Measurements from ENCODE around the gene CLEC2A.
"Not testable (repeated sequence)": the region's sequence is repeated elsewhere in the genome, so short reads cannot be mapped to it uniquely, and the experiment has no call there.

CLEC2A gene, protein sequence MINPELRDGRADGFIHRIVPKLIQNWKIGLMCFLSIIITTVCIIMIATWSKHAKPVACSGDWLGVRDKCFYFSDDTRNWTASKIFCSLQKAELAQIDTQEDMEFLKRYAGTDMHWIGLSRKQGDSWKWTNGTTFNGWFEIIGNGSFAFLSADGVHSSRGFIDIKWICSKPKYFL

DNA sequence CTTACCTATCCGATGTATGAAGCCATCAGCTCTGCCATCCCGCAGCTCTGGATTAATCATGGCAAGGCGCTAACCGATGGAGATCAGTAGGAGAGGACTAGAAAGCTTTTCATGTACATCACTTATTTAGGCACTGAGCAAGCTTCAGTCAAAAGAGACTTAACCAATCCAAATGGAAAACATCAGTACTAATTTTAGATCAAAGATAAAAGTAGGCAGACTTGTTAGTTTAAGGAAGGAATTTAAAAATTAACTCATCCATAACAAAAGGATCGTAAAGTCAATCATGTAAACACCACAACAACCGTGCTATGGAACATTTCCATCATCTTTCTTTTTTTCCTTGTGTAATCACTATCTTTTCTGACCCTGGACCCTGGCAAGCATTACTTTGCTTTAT is at the start of gene CLEC2A:
CLEC2A (minus strand) TSS at position 101 of the 400 bp plus-strand sequence; CDS start at position 60, 41 bp downstream.
- DNase-seq (ENCODE audit: low read depth in 2 of 2) = no peak

DNA sequence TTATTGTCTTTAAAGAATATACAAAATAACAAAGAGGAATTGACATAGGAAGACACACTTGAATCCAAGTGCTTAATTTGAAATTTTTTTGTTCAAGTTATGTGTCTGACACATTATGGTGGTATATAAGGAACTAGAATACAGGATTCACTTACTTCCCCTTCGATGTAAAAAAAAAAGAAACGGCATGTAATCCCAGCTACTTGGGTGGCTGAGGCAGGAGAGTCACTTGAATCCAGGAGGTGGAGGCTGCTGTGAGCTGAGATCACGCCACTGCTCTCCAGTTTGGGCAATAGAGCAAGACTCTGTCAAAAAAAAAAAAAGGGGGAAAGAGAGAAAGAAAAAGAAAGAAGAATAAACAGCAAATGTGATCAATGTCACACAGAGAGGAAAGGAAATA is 48.0 kb upstream of the CLEC2A start:
- DNase-seq (ENCODE audit: low read depth in 2 of 2) = no peak

DNA sequence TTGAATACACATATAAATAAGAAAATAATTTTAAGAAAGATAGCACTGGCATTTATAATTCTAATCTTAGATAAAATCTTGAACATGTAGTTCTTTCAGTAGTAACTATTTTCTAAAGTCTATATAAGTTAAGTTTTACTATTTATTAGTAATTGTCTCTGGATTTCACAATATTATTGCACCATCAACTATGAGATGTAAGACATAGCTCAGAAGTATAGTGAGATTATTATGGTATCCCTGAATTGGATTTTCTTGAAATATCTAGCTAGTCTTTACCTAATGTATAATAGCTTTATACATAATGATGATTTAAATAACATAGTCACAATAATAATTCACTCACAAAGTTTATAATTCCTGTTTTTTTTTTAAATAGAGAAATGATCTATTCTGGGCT is 45.7 kb upstream of the CLEC2A start:
- no peak for DNase-seq (ENCODE audit: low read depth in 2 of 2)

DNA sequence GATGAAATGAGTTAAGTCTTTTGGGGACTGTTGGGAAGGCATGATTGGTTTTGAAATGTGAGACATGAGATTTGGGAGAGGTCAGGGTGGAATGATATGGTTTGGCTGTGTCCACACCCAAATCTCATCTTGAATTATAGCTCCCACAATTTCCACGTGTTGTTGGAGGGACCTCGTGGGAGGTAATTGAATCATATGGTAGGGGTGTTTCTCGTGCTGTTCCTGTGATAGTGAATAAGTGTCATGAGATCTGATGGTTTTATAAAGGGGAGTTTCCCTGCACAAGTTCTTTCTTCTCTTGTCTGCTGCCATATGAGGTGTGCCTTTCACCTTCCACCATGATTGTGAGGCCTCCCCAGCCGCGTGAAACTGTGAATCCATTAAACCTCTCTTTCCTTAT is 44.5 kb upstream of the CLEC2A start:
- DNase-seq (ENCODE audit: low read depth in 2 of 2) = not testable (repeated sequence)

DNA sequence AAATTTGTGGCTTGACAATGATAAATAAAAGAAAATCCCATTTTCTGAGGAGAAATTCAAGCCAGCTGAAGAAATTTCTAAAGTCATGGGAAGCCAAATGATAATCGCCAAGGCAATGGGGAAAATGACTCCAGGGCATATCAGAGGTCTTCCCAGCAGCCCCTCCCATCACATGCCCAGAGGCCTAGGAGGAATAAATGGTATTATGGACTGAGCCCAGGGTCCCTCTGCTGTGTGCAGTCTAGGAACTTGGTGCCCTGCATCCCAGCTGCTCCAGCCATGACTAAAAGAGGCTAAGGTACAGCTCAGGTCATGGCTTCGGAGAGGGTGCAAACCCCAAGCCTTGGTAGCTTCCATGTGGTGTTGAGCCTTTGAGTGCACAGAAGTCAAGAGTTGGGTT is 43.4 kb upstream of the CLEC2A start:
- no peak for DNase-seq (ENCODE audit: low read depth in 2 of 2)

DNA sequence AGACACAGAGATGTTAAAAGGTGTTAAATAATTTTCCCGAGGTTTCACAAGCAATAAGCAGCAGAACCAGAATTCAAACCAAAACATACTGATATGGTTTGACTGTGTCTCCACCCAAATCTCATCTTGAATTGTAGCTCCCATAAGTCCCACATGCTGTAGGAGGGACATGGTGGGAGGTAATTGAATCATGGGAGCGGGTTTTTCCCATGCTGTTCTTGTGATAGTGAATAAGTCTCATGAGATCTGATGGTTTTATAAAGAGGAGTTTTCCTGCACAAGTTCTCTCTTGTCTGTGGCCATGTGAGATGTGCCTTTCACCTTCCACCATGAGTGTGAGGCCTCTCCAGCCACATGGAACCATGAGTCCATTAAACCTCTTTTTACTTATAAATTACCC is 42.6 kb upstream of the CLEC2A start:
- DNase-seq (ENCODE audit: low read depth in 2 of 2) = not testable (repeated sequence)

DNA sequence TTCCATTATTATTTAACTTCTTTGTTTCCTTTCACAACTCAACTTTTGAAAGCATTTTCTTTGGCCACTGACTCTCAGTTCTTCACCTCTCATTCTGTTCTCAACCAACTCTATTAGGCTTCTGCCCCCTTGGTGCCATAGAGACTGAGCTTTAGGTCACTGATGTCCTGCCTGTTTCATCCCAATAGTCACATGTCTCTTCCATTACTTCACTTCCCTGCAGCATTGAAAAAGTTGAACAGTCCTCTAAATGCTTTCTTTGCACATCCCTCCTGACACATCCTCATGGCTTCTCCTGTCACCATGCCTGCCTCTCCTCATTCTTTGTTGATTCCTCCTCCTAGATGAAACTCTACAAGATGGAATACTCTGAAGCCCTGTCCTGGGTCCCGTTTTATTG is 41.8 kb upstream of the CLEC2A start:
- no peak for DNase-seq (ENCODE audit: low read depth in 2 of 2)

DNA sequence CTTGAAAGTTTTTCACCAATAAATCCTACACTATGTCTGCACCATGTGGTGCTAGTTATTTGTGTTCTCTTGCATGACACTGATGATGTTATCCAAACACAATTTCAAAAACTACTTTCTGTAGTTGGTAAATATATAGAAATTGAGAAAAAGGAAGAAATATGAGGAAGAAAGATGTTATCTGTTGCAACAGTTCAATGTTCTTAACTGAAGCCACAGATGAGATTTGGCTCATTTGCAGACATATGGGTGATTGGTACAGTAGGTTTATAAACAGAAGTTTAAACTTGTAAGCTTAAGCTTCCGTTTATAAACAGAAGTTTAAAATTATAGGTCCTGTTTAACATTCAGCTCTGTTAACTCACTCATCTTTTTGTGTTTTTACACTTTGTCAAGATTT is 39.0 kb upstream of the CLEC2A start, which contains the start of gene CLEC12A:
CLEC12A (plus strand) TSS at position 229 of the 400 bp plus-strand sequence. CDS start 188 bp downstream, outside the sequence.
- no peak for DNase-seq (ENCODE audit: low read depth in 2 of 2)

DNA sequence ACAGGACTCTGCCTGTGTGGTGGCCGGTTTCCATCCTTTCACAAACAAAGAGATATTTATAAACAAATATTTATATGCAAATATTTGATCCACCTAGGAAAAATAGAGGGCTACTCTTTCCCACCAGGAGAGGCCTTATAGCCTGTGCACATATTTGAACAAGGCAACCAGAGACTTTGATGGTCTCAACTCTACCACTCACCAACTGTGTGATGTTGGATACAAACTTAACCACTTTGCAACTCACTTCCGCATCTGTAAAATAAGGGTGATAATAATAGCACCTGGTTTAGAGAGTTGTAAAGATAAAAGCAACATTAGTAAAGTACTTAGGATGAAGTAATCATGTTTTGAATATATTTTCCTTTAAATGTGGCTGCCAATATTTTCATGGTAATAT is 37.5 kb upstream of the CLEC2A start:
- DNase-seq (ENCODE audit: low read depth in 2 of 2) = no peak

DNA sequence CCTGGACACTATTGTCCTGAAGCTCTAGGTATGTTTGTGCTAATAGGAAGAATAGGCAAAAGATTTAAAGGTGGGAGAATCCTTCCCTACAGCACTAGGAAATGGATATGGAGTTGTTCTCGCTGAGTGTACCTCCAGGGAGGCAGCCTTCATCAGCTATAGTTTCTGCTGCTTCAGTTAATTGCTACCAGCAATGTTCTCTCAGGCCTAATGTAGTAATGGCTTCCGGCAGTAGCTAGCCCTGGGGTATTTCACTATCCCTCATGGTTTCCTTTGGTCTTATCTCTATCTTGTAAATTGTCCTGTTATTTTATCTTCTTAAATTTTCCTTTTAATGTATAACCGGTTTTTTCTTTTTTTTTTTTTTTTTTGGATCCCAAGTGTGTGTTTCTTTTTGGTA is 29.7 kb upstream of the CLEC2A start:
- DNase-seq (ENCODE audit: low read depth in 2 of 2) = no peak

DNA sequence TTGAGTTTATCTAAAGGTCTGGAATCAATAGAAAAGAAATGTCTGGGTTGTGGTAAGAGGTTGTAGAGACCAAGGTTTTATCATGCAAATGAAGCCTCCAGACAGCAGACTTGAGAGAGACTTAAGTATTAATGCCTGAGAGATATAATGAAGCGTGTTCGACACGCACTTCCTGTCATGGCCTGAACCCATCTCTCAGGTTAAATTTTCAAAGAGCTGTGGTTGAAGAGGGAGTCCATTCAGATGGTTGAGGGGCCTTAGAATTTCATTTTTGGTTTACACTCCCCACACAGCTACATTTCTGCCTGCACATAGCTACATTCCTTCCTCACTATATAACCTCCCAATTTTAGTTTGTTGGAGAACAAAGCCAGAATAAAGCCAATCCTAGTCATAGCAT is 28.9 kb upstream of the CLEC2A start:
- DNase-seq (ENCODE audit: low read depth in 2 of 2) = no peak

DNA sequence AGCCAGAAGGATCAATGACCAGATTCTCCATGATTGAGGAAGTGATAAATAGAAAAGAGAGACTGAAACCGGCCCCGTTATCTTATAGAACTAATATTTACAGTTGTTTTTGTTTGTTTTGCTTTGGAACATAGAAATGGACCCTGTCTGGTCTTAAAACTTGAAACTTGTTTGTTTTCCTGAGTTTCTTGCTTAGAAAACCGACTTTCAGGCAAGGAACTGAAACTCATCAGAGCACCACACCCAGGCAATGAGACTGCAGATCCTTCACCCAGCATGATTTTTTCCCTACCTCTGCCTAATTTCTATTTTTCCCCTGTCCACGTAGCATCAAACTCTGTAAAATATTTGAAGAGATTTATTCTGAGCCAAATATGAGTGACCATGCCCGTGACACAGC is 28.4 kb upstream of the CLEC2A start:
- DNase-seq (ENCODE audit: low read depth in 2 of 2) = no peak

DNA sequence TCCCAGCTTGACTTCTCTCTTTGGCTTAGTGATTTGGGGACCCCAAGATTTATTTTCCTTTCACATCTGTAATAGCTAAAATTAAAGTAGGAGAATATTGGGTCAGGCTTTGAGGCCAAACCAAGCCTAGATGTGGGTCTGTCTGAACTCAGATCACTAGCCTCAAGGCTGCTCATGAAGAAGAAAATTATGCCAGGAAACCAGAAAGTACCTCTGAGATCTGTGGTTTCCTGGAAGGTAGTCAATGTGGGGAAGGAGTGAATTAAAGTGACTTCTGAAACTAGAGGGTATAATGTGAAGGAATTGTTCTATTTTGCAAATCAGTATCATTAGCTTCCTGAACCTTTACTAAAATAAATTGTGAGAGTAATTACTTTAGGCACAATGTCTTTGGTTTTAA is 25.7 kb upstream of the CLEC2A start:
- DNase-seq (ENCODE audit: low read depth in 2 of 2) = no peak

DNA sequence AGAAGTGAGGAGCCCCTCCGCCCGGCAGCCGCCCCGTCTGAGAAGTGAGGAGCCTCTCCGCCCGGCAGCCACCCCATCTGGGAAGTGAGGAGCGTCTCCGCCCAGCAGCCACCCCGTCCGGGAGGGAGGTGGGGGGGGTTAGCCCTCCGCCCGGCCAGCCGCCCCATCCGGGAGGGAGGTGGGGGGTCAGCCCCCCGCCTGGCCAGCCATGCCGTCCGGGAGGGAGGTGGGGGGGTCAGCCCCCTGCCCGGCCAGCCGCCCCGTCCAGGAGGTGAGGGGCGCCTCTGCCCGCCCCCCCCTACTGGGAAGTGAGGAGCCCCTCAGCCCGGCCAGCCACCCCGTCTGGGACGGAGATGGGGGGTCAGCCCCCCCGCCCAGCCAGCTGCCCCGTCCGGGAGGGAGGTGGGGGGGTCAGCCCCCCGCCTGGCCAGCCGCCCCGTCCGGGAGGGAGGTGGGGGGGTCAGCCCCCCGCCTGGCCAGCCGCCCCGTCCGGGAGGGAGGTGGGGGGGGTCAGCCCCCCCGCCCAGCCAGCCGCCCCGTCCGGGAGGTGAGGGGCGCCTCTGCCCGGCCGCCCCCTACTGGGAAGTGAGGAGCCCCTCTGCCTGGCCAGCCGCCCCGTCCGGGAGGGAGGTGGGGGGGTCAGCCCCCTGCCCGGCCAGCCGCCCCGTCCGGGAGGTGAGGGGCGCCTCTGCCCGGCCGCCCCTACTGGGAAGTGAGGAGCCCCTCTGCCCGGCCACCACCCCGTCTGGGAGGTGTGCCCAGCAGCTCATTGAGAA is 21.0 kb upstream of the CLEC2A start:
- not testable (repeated sequence) for DNase-seq (ENCODE audit: low read depth in 2 of 2)

DNA sequence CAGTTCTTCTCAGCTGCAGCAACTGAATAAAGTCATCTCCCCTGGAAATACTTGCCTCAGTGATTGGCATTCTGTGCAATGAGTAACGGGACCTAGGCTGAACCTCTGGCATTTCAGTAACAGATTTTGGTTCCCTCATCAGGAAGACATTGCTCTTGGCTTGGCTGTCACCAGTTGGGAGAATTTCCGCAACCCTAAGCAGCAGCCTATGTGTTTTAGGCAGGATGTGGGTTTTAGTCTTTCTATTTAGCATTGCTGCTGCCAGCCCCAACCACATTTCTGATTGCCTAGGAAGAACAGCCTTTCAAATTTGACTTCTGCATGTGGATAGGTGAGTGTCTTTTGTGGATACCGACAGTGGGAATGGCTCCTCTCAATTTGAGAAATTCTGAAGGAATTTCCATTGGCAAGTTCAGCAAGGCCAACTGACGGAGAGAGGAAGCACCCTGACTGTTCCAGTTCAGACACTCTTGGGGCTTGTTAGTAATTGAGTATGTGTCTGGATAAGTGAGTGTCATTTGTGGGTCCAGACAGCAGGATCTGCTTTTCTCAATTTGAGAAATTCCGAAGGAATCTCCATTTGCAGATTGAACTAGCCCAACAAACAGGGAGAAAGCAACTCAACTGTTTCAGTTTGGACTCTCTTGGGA is 19.0 kb upstream of the CLEC2A start:
- DNase-seq (ENCODE audit: low read depth in 2 of 2) = peak; percentile 4 to 23

DNA sequence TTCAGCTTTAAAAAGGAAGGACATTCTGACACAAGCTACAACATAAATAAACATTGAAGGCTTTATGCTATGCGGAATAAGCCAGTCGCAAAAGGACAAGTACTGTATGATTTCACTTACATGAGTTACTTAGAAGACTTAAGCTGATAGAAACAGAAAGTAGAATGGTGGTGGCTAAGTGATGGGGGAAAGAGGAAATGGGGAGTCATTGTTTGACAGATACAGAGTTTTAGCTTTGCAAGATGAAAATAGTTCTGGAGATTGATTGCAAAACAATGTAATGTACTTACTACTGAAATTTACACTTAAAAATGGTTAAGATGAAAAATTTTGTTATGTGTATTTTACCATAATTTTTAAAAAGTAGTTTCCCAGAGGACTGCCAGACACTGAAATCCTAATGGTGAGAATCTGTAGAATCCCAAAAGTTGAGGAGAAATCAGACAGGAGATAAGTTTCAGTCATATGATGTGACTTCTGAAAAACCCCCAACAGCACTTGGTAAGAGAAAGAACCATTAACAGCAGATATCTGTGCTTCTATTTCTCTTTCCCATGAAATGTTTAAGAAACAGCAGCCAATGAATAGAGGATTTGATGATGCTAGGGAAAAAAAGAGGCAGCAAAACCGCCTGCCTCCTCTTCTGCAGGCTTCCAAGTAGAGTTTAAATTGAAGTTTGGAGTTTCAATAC is 16.6 kb upstream of the CLEC2A start:
- DNase-seq (ENCODE audit: low read depth in 2 of 2) = no peak

DNA sequence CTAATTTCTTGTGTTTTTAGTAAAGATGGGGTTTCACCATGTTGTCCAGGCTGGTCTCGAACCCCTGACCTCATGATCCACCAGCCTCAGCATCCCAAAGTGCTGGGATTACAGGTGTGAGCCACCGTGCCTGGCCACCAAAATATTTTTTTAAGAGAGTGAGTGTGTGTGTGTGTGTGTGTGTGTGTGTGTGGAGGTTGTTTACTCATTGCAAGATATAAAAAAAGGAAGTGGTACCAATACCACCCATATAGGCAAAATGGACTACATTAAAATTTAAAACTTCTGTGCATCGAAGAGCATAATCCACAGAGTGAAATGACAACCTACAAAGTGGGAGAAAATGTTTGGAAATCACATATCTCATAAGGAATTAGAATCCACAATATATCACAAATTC is 15.5 kb upstream of the CLEC2A start:
- DNase-seq (ENCODE audit: low read depth in 2 of 2) = no peak

DNA sequence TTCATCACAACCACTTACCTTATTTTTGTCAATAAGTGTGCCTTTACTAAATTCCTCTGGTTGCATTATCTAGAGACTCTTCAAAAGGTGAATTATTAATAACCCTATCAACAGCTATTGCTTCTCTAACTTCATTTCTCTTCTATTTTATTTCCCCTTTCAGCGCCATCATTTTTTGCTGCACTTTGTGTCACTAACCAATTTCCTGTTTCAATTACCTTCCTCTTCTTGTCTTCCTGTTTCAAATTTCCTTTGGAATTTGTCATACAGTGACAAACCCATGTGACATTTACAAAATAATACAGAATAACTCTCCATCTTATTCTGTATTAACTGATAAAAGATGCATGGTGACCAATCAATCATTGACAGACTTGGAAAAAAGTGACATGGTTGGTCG is 12.2 kb upstream of the CLEC2A start:
- no peak for DNase-seq (ENCODE audit: low read depth in 2 of 2)

DNA sequence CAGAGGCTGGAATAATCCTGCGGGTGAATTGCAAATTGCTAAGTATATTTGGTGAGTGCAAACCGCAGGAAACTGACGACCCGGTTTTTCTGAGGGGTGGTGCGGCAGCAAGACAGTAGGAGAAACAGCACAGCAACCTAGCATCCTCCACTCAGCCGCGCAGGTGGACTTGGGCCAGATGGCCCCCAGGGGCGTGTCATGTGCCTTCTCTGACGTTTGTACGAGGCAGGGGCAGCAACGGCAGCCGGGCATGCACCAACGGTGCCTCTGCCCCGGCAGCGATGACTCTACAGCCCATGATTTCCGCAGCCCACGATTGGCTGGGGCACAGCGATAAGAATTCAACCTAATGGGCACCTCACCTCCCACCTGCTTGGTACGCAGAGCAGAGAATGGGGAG is 11.1 kb upstream of the CLEC2A start:
- DNase-seq (ENCODE audit: low read depth in 2 of 2) = no peak

DNA sequence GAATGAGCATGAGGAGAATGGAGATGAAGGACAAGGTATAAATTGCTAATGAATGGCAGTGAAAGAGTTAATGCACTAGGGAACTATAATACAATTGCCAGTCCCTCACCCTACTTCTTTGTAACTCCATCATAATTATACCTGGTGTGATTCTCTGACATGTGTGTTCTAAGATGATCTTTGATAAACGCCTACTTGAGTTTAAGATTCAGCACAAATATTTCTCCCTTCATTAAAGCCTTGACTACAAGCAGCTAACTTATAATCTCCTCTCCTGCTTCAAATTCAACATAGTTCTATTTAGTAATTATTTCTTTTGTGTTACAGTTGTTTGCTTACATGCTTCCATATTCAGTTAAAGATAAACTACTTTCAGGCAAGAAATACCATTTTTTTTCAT is 9.7 kb upstream of the CLEC2A start:
- no peak for DNase-seq (ENCODE audit: low read depth in 2 of 2)

DNA sequence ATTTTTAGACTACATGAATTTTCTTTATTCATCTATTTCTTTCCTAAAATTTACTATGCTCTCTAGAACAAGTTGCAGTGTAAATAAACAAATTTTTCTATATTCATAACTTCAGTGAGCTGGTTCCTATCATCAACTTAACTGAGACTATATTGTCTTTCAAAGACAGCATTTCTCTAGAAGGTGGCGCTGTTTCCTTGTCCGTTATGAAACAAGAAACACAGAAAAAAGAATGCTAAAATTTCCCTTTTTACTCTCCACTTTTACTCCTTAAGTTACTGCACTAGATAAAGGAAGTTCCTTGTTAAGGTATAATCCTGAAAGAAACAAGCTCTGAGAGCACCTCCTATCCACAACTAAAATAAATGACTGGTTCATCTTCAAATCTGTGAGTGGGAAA is 8.2 kb upstream of the CLEC2A start:
- DNase-seq (ENCODE audit: low read depth in 2 of 2) = no peak

DNA sequence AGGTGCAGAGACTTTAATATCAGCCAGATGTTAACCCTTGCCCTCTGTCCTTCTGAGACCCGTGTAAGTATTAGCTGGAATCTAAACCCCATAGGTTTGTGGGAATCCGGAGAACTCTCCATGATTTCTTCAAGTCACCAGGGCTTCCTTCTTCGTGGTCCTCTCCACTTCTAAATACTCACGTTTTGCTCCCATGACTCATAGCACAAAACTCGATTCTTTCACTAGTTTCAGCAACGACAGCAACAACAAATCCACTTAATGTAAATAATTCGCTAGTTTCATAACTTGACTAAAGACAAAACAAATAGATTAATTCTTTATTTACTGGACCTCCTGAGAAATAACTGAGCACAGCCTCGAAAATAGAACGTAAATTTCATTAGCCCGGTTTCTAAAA is 4.4 kb upstream of the CLEC2A start:
- no peak for DNase-seq (ENCODE audit: low read depth in 2 of 2)
